Measurements from ENCODE around the gene IMPACT.
A peak's percentile ranks its signal among the peaks of the same experiment; 100 is the strongest.

Gene IMPACT

DNA sequence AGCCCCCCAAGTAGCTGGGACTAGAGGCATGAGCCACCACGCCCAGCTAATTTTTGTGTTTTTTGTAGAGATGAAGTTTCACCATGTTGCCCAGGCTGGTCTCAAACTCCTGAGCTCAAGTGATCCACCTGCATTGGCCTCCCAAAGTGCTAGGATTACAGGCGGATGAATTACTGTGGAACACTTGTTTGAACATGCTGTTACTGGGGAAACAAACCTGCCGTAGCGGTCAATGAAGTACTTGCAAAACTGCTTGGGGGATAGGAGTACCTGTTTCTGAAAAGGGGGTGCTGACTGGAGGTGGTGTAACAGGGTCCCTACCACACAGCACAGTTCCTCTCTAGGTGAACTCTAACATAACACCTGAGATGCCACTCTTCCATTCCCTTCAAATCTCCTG lies 5.9 kb upstream of the IMPACT start:
- H3K36me3 ChIP-seq (ENCODE audit: control insufficient read depth in 1 of 2, insufficient read depth in 2 of 2, low read depth in 1 of 2, low read length in 2 of 2) = no peaks in the 10 kb centered on the region
- no peak overlapping the region for H2BK15ac ChIP-seq (ENCODE audit: low read depth, poor library complexity, severe bottlenecking)
- H2BK120ac ChIP-seq (ENCODE audit: low read depth, low read length) = no peak overlapping the region
- H3K79me1 ChIP-seq (replicated peaks; ENCODE audit: low read length, poor library complexity, severe bottlenecking) = no peaks in the 10 kb centered on the region
- H3K9me3 ChIP-seq (ENCODE audit: control insufficient read depth, low read length) = no peaks in the 10 kb centered on the region
- no peak overlapping the region for H3K18ac ChIP-seq (ENCODE audit: low read depth in 1 of 2, low read length in 2 of 2)
- no peak overlapping the region for H4K8ac ChIP-seq (ENCODE audit: low read length)
- no peak overlapping the region for H3K14ac ChIP-seq (ENCODE audit: low read length in 2 of 2)
- H3K27ac ChIP-seq (ENCODE audit: low read length, poor library complexity, severe bottlenecking) = no peak overlapping the region
- no peak overlapping the region for H2AK5ac ChIP-seq (ENCODE audit: low read length, severe bottlenecking)
- no peak for DNase-seq
- no peak overlapping the region for H3K4ac ChIP-seq (ENCODE audit: low read depth in 1 of 2, low read length in 2 of 2)
- no peak overlapping the region for H2BK12ac ChIP-seq (ENCODE audit: low read length in 2 of 2)
- H2BK5ac ChIP-seq (ENCODE audit: low read depth, low read length, poor library complexity, severe bottlenecking) = no peak overlapping the region
- no peak overlapping the region for H2AFZ ChIP-seq (ENCODE audit: low read depth, low read length)
- peaks cover 4 to 48% of the 10 kb centered on the region in 2 experiments for H3K27me3 ChIP-seq (ENCODE audit: control insufficient read depth in 1 of 2, insufficient read depth in 1 of 2, low read length in 2 of 2)
- no peak overlapping the region for H3K4me2 ChIP-seq (ENCODE audit: low read length, poor library complexity, severe bottlenecking)
- 90% methylated on average over 2 of the region's 4 CpGs for WGBS
- H3K4me1 ChIP-seq (ENCODE audit: control insufficient read depth, insufficient read depth, low read depth, low read length) = no peaks in the 10 kb centered on the region
- H4K91ac ChIP-seq (ENCODE audit: low read length) = no peak overlapping the region
- no peak overlapping the region for H3K9ac ChIP-seq (ENCODE audit: low read length)
- no peak overlapping the region for H3K23ac ChIP-seq (ENCODE audit: low read length in 2 of 2)
- H3K4me3 ChIP-seq (ENCODE audit: insufficient read depth in 1 of 2, low read depth in 1 of 2, low read length in 2 of 2) = no peak overlapping the region

DNA sequence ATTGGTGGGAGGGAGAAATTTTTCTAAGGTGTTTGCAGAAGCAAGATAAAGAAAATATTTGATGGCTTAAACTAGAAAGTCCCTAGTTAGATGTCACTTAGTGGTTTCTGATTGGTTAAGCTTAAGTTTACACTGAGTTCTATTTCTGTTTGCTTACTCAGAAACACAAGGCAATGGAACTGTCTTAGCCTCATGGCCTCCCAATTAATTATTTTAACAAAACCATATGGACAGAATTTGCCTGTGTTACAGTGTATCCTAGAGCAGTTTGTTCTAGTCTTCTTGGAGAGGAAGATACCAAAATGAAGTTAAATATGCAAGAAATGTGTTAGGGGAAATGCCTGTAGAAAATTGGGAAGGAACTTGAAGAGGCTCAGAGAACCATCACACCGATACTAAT lies 4.6 kb upstream of the IMPACT start:
- 92% methylated on average over 1 of the region's 1 CpG for WGBS
- peaks cover 4 to 43% of the 10 kb centered on the region in 2 experiments for H3K27me3 ChIP-seq (ENCODE audit: control insufficient read depth in 1 of 2, insufficient read depth in 1 of 2, low read length in 2 of 2)
- H2BK5ac ChIP-seq (ENCODE audit: low read depth, low read length, poor library complexity, severe bottlenecking) = no peak overlapping the region
- H3K9ac ChIP-seq (ENCODE audit: low read length) = no peak overlapping the region
- no peak overlapping the region for H3K18ac ChIP-seq (ENCODE audit: low read depth in 1 of 2, low read length in 2 of 2)
- H3K36me3 ChIP-seq (ENCODE audit: control insufficient read depth in 1 of 2, insufficient read depth in 2 of 2, low read depth in 1 of 2, low read length in 2 of 2) = no peaks in the 10 kb centered on the region
- no peak overlapping the region for H4K91ac ChIP-seq (ENCODE audit: low read length)
- no peaks in the 10 kb centered on the region for H3K4me1 ChIP-seq (ENCODE audit: control insufficient read depth, insufficient read depth, low read depth, low read length)
- H3K4me3 ChIP-seq (ENCODE audit: insufficient read depth in 1 of 2, low read depth in 1 of 2, low read length in 2 of 2) = no peak overlapping the region
- no peak overlapping the region for H2BK120ac ChIP-seq (ENCODE audit: low read depth, low read length)
- H2BK12ac ChIP-seq (ENCODE audit: low read length in 2 of 2) = no peak overlapping the region
- no peak overlapping the region for H3K4ac ChIP-seq (ENCODE audit: low read depth in 1 of 2, low read length in 2 of 2)
- H2AK5ac ChIP-seq (ENCODE audit: low read length, severe bottlenecking) = no peak overlapping the region
- no peak overlapping the region for H2BK15ac ChIP-seq (ENCODE audit: low read depth, poor library complexity, severe bottlenecking)
- DNase-seq = no peak
- no peak overlapping the region for H2AFZ ChIP-seq (ENCODE audit: low read depth, low read length)
- H3K9me3 ChIP-seq (ENCODE audit: control insufficient read depth, low read length) = peaks cover 3% of the 10 kb centered on the region
- H3K79me1 ChIP-seq (replicated peaks; ENCODE audit: low read length, poor library complexity, severe bottlenecking) = peaks cover 2% of the 10 kb centered on the region
- H3K27ac ChIP-seq (ENCODE audit: low read length, poor library complexity, severe bottlenecking) = no peak overlapping the region
- no peak overlapping the region for H3K14ac ChIP-seq (ENCODE audit: low read length in 2 of 2)
- no peak overlapping the region for H3K4me2 ChIP-seq (ENCODE audit: low read length, poor library complexity, severe bottlenecking)
- no peak overlapping the region for H4K8ac ChIP-seq (ENCODE audit: low read length)
- no peak overlapping the region for H3K23ac ChIP-seq (ENCODE audit: low read length in 2 of 2)

DNA sequence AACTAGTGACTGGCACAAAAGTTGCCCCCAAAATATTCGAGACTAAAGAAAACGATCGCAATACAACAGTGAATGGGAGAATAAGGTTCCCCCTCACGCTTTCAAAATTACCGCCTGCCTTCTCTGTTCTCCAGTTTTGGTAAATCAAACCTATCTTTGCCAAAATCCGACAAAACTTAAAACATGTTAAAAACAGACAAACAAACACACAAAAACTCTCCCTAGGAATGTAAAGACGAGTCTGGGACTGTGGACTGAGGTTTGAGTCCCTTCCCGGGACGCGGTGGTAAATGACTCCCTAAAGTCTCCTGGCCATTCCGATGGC lies 435 bp upstream of the IMPACT start:
- H3K9ac ChIP-seq (ENCODE audit: low read length) = peak overlapping the region; percentile 92
- H3K23ac ChIP-seq (ENCODE audit: low read length in 2 of 2) = no peak overlapping the region
- peak overlapping the region; percentile 75 for H3K27ac ChIP-seq (ENCODE audit: low read length, poor library complexity, severe bottlenecking)
- H2AFZ ChIP-seq (ENCODE audit: low read depth, low read length) = peak overlapping the region; percentile 99
- peak overlapping the region; percentile 93 to 98 for H3K18ac ChIP-seq (ENCODE audit: low read depth in 1 of 2, low read length in 2 of 2)
- H3K4me3 ChIP-seq (ENCODE audit: insufficient read depth in 1 of 2, low read depth in 1 of 2, low read length in 2 of 2) = peak overlapping the region; percentile 85 to 94
- WGBS = 18% methylated on average over 11 of the region's 11 CpGs
- peaks cover 3% of the 10 kb centered on the region for H3K79me1 ChIP-seq (replicated peaks; ENCODE audit: low read length, poor library complexity, severe bottlenecking)
- peaks cover 3% of the 10 kb centered on the region for H3K9me3 ChIP-seq (ENCODE audit: control insufficient read depth, low read length)
- H3K4me2 ChIP-seq (ENCODE audit: low read length, poor library complexity, severe bottlenecking) = peak overlapping the region; percentile 77
- peak overlapping the region; percentile 95 to 96 for H3K4ac ChIP-seq (ENCODE audit: low read depth in 1 of 2, low read length in 2 of 2)
- H2BK15ac ChIP-seq (ENCODE audit: low read depth, poor library complexity, severe bottlenecking) = no peak overlapping the region
- H3K14ac ChIP-seq (ENCODE audit: low read length in 2 of 2) = peak overlapping the region; percentile 81 to 96
- H2AK5ac ChIP-seq (ENCODE audit: low read length, severe bottlenecking) = peak overlapping the region; percentile 47
- DNase-seq = no peak
- peak overlapping the region; percentile 97 for H2BK120ac ChIP-seq (ENCODE audit: low read depth, low read length)
- H2BK12ac ChIP-seq (ENCODE audit: low read length in 2 of 2) = no peak overlapping the region
- H3K36me3 ChIP-seq (ENCODE audit: control insufficient read depth in 1 of 2, insufficient read depth in 2 of 2, low read depth in 1 of 2, low read length in 2 of 2) = peaks cover 0 to 20% of the 10 kb centered on the region in 2 experiments
- H4K91ac ChIP-seq (ENCODE audit: low read length) = peak overlapping the region; percentile 85
- H4K8ac ChIP-seq (ENCODE audit: low read length) = peak overlapping the region; percentile 99
- peaks cover 0 to 20% of the 10 kb centered on the region in 2 experiments for H3K27me3 ChIP-seq (ENCODE audit: control insufficient read depth in 1 of 2, insufficient read depth in 1 of 2, low read length in 2 of 2)
- H3K4me1 ChIP-seq (ENCODE audit: control insufficient read depth, insufficient read depth, low read depth, low read length) = peaks cover 2% of the 10 kb centered on the region
- peak overlapping the region; percentile 35 for H2BK5ac ChIP-seq (ENCODE audit: low read depth, low read length, poor library complexity, severe bottlenecking)

DNA sequence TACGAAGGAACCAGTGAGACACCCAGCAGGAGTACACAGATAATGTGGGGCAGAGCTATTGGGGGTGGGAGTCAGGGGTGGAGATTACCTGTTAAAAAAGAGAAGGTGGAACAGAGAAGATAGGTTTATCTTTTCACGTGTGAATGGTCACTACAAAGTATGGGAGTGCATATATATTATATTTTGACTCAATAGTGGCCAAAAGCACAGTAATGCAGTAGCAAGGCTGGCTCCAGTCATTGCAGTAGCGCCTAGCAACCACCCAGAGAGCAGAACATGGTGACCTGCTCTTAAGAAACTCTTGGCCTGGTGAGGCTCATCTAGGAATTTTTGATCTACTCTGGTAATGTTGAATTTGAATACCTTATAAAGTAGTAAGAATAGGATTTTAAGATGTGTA lies 1.0 kb downstream of the IMPACT start:
- Histone ChIP-seq H3K4ac (ENCODE audit: low read depth in 1 of 2, low read length in 2 of 2) (peak overlapping the region in 1 of 2 experiments; percentile 19), H2AK5ac (ENCODE audit: low read length, severe bottlenecking) (no peak overlapping the region), H3K79me1 (replicated peaks; ENCODE audit: low read length, poor library complexity, severe bottlenecking) (peaks cover 3% of the 10 kb centered on the region), H2BK120ac (ENCODE audit: low read depth, low read length) (no peak overlapping the region), H3K18ac (ENCODE audit: low read depth in 1 of 2, low read length in 2 of 2) (no peak overlapping the region), H3K4me3 (ENCODE audit: insufficient read depth in 1 of 2, low read depth in 1 of 2, low read length in 2 of 2) (peak overlapping the region in 1 of 2 experiments; percentile 85), H3K27me3 (ENCODE audit: control insufficient read depth in 1 of 2, insufficient read depth in 1 of 2, low read length in 2 of 2) (peaks cover 0 to 18% of the 10 kb centered on the region in 2 experiments), H3K9ac (ENCODE audit: low read length) (peak overlapping the region; percentile 92), H3K9me3 (ENCODE audit: control insufficient read depth, low read length) (peaks cover 3% of the 10 kb centered on the region), H2BK12ac (ENCODE audit: low read length in 2 of 2) (no peak overlapping the region), H3K27ac (ENCODE audit: low read length, poor library complexity, severe bottlenecking) (no peak overlapping the region), H4K91ac (ENCODE audit: low read length) (no peak overlapping the region), H3K23ac (ENCODE audit: low read length in 2 of 2) (no peak overlapping the region), H2BK15ac (ENCODE audit: low read depth, poor library complexity, severe bottlenecking) (no peak overlapping the region), H2BK5ac (ENCODE audit: low read depth, low read length, poor library complexity, severe bottlenecking) (no peak overlapping the region), H3K4me2 (ENCODE audit: low read length, poor library complexity, severe bottlenecking) (peak overlapping the region; percentile 49), H3K36me3 (ENCODE audit: control insufficient read depth in 1 of 2, insufficient read depth in 2 of 2, low read depth in 1 of 2, low read length in 2 of 2) (peaks cover 0 to 29% of the 10 kb centered on the region in 2 experiments), H2AFZ (ENCODE audit: low read depth, low read length) (no peak overlapping the region), H4K8ac (ENCODE audit: low read length) (no peak overlapping the region), H3K14ac (ENCODE audit: low read length in 2 of 2) (no peak overlapping the region), H3K4me1 (ENCODE audit: control insufficient read depth, insufficient read depth, low read depth, low read length) (peaks cover 2% of the 10 kb centered on the region)
- 48% methylated on average over 2 of the region's 3 CpGs for WGBS
- peak; percentile 42 for DNase-seq

Measured in mesenchymal stem cell (in vitro differentiated cells and primary cell).